IgD-negative memory B cell (primary cell): ENCODE results near the gene SCAI. TPM values are rescaled to one million over a fixed set of nuclear protein-coding genes. Genes with fewer than 3 reads are reported as not detected.
A peak's percentile ranks its signal among the peaks of the same experiment; 100 is the strongest.

Experiments
- H3K27ac Mint-ChIP-seq, 3 donors: one replicate each; pipeline ENCODE4 v1.8.0; 2020 to 2022; ENCODE audit warnings: mild to moderate bottlenecking in 3 of 3, mixed read lengths in 3 of 3, moderate library complexity in 1 of 3
- H3K27me3 Mint-ChIP-seq: one replicate; pipeline ENCODE4 v1.8.0; 2021; ENCODE audit warnings: mixed read lengths
- H3K36me3 Mint-ChIP-seq: one replicate; pipeline ENCODE4 v1.8.0; 2020; ENCODE audit warnings: mild to moderate bottlenecking, mixed read lengths
- H3K4me1 Mint-ChIP-seq, 3 donors: one replicate each; pipeline ENCODE4 v1.8.0; 2020 to 2022; ENCODE audit warnings: mixed read lengths in 3 of 3, mild to moderate bottlenecking in 1 of 3
- H3K4me3 Mint-ChIP-seq, 4 donors: one replicate each; pipeline ENCODE4 v1.8.0; 2020 to 2022; ENCODE audit warnings: mild to moderate bottlenecking in 4 of 4, mixed read lengths in 4 of 4, moderate library complexity in 3 of 4
- H3K9me3 Mint-ChIP-seq, 3 donors: one replicate each; pipeline ENCODE4 v1.8.0; 2020 to 2021; ENCODE audit warnings: mixed read lengths in 3 of 3, mild to moderate bottlenecking in 1 of 3
- polyA plus RNA-seq: library from polyadenylated mRNA; unstranded; fragments of 300-500 nt; fragmentation: Illumina TruSeq; gene quantifications from one replicate; pipeline ENCODE4 v1.2.3, GENCODE V29; 2021

The SCAI gene
- polyA plus RNA-seq, 1 donor from 2014 or later, result 4.9 TPM

DNA sequence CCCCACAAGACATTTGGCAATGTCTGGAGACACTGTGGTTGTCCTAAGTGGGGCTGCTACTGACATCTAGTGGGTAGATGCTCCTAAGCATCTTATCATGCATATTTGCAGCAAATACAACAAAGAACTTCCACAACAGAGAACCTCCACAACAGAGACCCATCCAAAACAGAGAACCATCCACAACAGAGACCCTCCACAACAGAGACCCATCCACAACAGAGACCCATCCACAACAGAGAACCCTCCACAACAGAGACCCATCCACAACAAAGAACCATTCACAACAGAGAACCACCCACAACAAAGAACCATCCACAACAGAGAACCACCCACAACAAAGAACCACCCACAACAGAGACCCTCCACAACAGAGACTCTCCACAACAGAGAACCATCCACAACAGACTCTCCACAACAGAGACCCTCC lies 248.6 kb downstream of the SCAI start:
- no peaks in the 10 kb centered on the region for H3K9me3 Mint-ChIP-seq
- peaks cover 6% of the 10 kb centered on the region for H3K36me3 Mint-ChIP-seq
- H3K27me3 Mint-ChIP-seq, result no peaks in the 10 kb centered on the region
- peak overlapping the region in 2 of 3 donors; percentile 45 to 53 for H3K27ac Mint-ChIP-seq
- peaks cover 0 to 4% (median 0%) of the 10 kb centered on the region in 3 donors for H3K4me1 Mint-ChIP-seq
- no peak overlapping the region for H3K4me3 Mint-ChIP-seq

DNA sequence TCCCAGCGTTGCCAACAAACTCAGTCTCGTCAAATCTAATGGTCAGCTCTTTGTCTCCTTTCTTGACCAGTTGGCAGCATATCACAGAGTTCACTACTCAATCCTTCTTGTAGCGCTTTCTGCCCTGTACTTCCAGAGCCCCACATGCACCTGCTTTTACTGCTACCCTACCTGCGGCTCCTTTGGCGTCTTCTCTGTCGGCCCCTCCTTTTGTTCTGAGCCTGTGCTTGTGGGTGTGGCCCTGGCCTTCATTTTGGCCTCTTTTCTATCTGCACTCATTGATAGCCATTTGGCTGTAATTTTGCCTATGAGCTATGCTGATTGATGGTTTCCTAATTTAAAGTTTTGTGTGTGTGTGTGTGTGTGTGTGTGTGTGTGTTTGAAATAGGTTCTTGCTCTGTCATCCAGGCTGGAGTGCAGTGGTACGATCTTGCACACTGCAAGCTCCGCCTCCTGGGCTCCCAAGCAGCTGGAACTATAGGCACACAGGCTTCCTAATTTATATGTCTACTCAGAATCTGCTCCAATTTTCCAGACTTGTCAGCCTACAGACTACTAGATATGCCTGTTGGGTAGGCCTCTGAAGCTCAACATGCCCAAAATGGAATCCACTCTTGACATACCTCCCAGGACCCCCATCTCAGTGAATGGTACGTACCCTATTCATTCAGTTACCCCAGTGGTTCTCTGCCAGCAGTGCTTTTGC lies 249.1 kb downstream of the SCAI start:
- H3K36me3 Mint-ChIP-seq, result peaks cover 6% of the 10 kb centered on the region
- H3K27ac Mint-ChIP-seq, result no peak overlapping the region
- no peak overlapping the region for H3K4me3 Mint-ChIP-seq
- H3K4me1 Mint-ChIP-seq, result peaks cover 0 to 4% (median 0%) of the 10 kb centered on the region in 3 donors
- H3K9me3 Mint-ChIP-seq, result no peaks in the 10 kb centered on the region
- no peaks in the 10 kb centered on the region for H3K27me3 Mint-ChIP-seq

Other genes with a start within 250 kb of the SCAI start
- gene GOLGA1, start 202.4 kb downstream of the SCAI start, polyA plus RNA-seq, result 10.3 TPM
- gene PPP6C, start 46.3 kb upstream of the SCAI start, polyA plus RNA-seq, result 45.6 TPM
- gene RABEPK, start 57.0 kb upstream of the SCAI start, polyA plus RNA-seq, result 21.0 TPM
- gene HSPA5, start 97.8 kb upstream of the SCAI start, polyA plus RNA-seq, result 147 TPM
- 33.7 TPM for gene GAPVD1, start 118.3 kb upstream of the SCAI start, polyA plus RNA-seq